SK-MEL-5 (cell line): ENCODE measurements around the gene GUCA1C. TPM values are rescaled to one million over a fixed set of nuclear protein-coding genes. Genes with fewer than 3 reads are reported as not detected.

Experiments used
- DNase-seq: peaks from one replicate; pipeline ENCODE4 v3.0.0-alpha.2; 2016; ENCODE audit warnings: low read depth, low spot score
- in situ Hi-C: cut with HindIII; loops from 2 replicates; pipeline ENCODE4 v1.10.0; 2016; ENCODE audit warnings: low sequenced_read_pairs, high pct_unique_total_duplicates, low pct_unique_long_range_greater_than_20kb
- total RNA-seq: library from RNA; depleted of rRNA; stranded (reverse); fragments of >200 nt; shearing (Covaris generic); gene quantifications from 2 replicates; pipeline ENCODE4 v1.2.3, GENCODE V29; 2014

Gene GUCA1C
- total RNA-seq, 1 experiment from 2014 or later, result not detected

- in situ Hi-C loops, result no loop called here
- no peak for DNase-seq
These were observed 22.6 kb downstream of the GUCA1C start for GRCh38 chr3:108931035-108931434.

- DNase-seq, result no peak
- in situ Hi-C loops, result no loop called here
These were observed 34.8 kb downstream of the GUCA1C start for GRCh38 chr3:108918866-108919265.

GRCh38 chr3:108914774-108915641 is 38.7 kb downstream of the GUCA1C start:
- DNase-seq, result peak; percentile 83
- in situ Hi-C loops, result no loop called here

- in situ Hi-C loops, result no loop called here
- DNase-seq, result no peak
These were observed 43.9 kb downstream of the GUCA1C start for GRCh38 chr3:108909799-108910198.

GRCh38 chr3:108907194-108907593 is 46.5 kb downstream of the GUCA1C start:
- in situ Hi-C loops, result no loop called here
- no peak for DNase-seq

GRCh38 chr3:108899530-108899929 is 54.1 kb downstream of the GUCA1C start:
- in situ Hi-C loops, result no loop called here
- no peak for DNase-seq

- DNase-seq, result no peak
- in situ Hi-C loops, result no loop called here
These were observed 55.8 kb downstream of the GUCA1C start for GRCh38 chr3:108897883-108898282.

GRCh38 chr3:108894981-108895380 is 58.7 kb downstream of the GUCA1C start:
- in situ Hi-C loops, result no loop called here
- no peak for DNase-seq

- in situ Hi-C loops, result no loop called here
These were observed 61.8 kb downstream of the GUCA1C start for GRCh38 chr3:108891833-108892232.

GRCh38 chr3:108887777-108888176 is 65.9 kb downstream of the GUCA1C start:
- in situ Hi-C loops, result no loop called here
- no peak for DNase-seq

More at GRCh38 chr3:108891833-108892232, 61.8 kb downstream of the GUCA1C start:
- DNase-seq, result no peak

GRCh38 chr3:108887121-108887520 is 66.6 kb downstream of the GUCA1C start:
- no peak for DNase-seq
- in situ Hi-C loops, result no loop called here

- in situ Hi-C loops, result no loop called here
These were observed 70.3 kb downstream of the GUCA1C start for GRCh38 chr3:108883373-108883772.

GRCh38 chr3:108882762-108883161 is 70.9 kb downstream of the GUCA1C start:
- in situ Hi-C loops, result no loop called here
- DNase-seq, result no peak

More at GRCh38 chr3:108883373-108883772, 70.3 kb downstream of the GUCA1C start:
- DNase-seq, result no peak

- in situ Hi-C loops, result no loop called here
These were observed 73.8 kb downstream of the GUCA1C start for GRCh38 chr3:108879915-108880314.

GRCh38 chr3:108877901-108878300 is 75.8 kb downstream of the GUCA1C start:
- in situ Hi-C loops, result no loop called here
- peak; percentile 55 for DNase-seq

More at GRCh38 chr3:108879915-108880314, 73.8 kb downstream of the GUCA1C start:
- peak; percentile 57 for DNase-seq

- in situ Hi-C loops, result no loop called here
- no peak for DNase-seq
These were observed 89.9 kb downstream of the GUCA1C start for GRCh38 chr3:108863799-108864135.

GRCh38 chr3:108862865-108863798 is 90.5 kb downstream of the GUCA1C start:
- DNase-seq, result peak; percentile 51
- in situ Hi-C loops, result no loop called here

- DNase-seq, result no peak
- in situ Hi-C loops, result no loop called here
These were observed 92.3 kb downstream of the GUCA1C start for GRCh38 chr3:108861401-108861800.
